A549 (cell line): ENCODE measurements around the gene SH3RF3.

Experiments used
- BCL3 ChIP-seq: fragments of >200 bp; sonication (Bioruptor Twin); formaldehyde crosslinking; IDR thresholded peaks from 3 replicates; pipeline ENCODE4 v1.6.1; 2016
- CHD2 ChIP-seq: fragments of 150-350 bp; IDR thresholded peaks from 2 replicates; pipeline ENCODE4 v1.6.1; 2014; ENCODE audit warnings: low read length; ENCODE audit not compliant: partially characterized antibody
- CTCF ChIP-seq: fragments of >200 bp; sonication (Bioruptor Twin); formaldehyde crosslinking; IDR thresholded peaks from 3 replicates; pipeline ENCODE4 v1.5.1; 2016
- MAFK ChIP-seq: fragments of 450-650 bp; IDR thresholded peaks from 2 replicates; pipeline ENCODE4 v1.6.1; 2014; ENCODE audit not compliant: partially characterized antibody
- MAX ChIP-seq: IDR thresholded peaks from 2 replicates; pipeline ENCODE4 v1.6.1; 2012
- MYC ChIP-seq: IDR thresholded peaks from 2 replicates; pipeline ENCODE4 v1.6.1; 2012; ENCODE audit warnings: mild to moderate bottlenecking, inconsistent platforms, low read length, improper control_type of control experiment, borderline replicate concordance
- POLR2A ChIP-seq: IDR thresholded peaks from 2 replicates; pipeline ENCODE4 v1.6.1; 2012; ENCODE audit warnings: mild to moderate bottlenecking, low read length
- RAD21 ChIP-seq, 2 experiments: fragments of >200 bp in 1 of 2; sonication (Bioruptor Twin) in 1 of 2; formaldehyde crosslinking in 1 of 2; IDR thresholded peaks in 1 of 2; conservative IDR thresholded peaks in 1 of 2; 2 replicates in 1 of 2; 3 replicates in 1 of 2; pipeline ENCODE4 v1.6.1; 2012 to 2018; ENCODE audit warnings: inconsistent platforms in 1 of 2
- REST ChIP-seq: fragments of 200-600 bp; sonication (generic); IDR thresholded peaks from 2 replicates; pipeline ENCODE4 v1.6.1; 2016; ENCODE audit warnings: antibody characterized with exemption, mild to moderate bottlenecking, moderate library complexity
- RFX5 ChIP-seq: fragments of 450-650 bp; IDR thresholded peaks from 2 replicates; pipeline ENCODE4 v1.7.1; 2014; ENCODE audit warnings: antibody characterized with exemption, mild to moderate bottlenecking, moderate library complexity
- SREBF2 ChIP-seq: fragments of 450-650 bp; IDR thresholded peaks from 2 replicates; pipeline ENCODE4 v1.6.1; 2014; ENCODE audit warnings: mild to moderate bottlenecking, moderate library complexity
- TP53 ChIP-seq: fragments of 250-450 bp; sonication (Bioruptor Pico); IDR thresholded peaks from 2 replicates; pipeline ENCODE4 v1.5.0; 2021; ENCODE audit warnings: mild to moderate bottlenecking, moderate library complexity
- USF2 ChIP-seq: fragments of 450-650 bp; IDR thresholded peaks from 2 replicates; pipeline ENCODE4 v1.6.1; 2014; ENCODE audit warnings: antibody characterized with exemption
- ZFP36 ChIP-seq: fragments of 450-650 bp; IDR thresholded peaks from 2 replicates; pipeline ENCODE4 v1.6.1; 2014; ENCODE audit warnings: borderline replicate concordance; ENCODE audit not compliant: partially characterized antibody

- TF ChIP-seq POLR2A (no peak), MAX (no peak), SREBF2 (no peak), CTCF (no peak), MYC (no peak), REST (no peak), TP53 (CRISPR knock-in tag) (no peak), CHD2 (no peak), ZFP36 (no peak), MAFK (no peak), RAD21 (conservative IDR thresholded peaks at IDR 0.05 in 1 of 2, IDR thresholded peaks at IDR 0.05 in 1 of 2) (no peak), USF2 (no peak), RFX5 (no peak), BCL3 (no peak)
Observed at GRCh38 chr2:109271920-109272319, 142.9 kb downstream of the SH3RF3 start.
